ENCODE measurements around the gene CDK2AP2.
"Not testable (repeated sequence)": the region's sequence is repeated elsewhere in the genome, so short reads cannot be mapped to it uniquely, and the experiment has no call there.

Gene CDK2AP2, protein sequence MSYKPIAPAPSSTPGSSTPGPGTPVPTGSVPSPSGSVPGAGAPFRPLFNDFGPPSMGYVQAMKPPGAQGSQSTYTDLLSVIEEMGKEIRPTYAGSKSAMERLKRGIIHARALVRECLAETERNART

GRCh38 chr11:67507864-67508485 lies at the start of gene CDK2AP2:
TSS of gene CDK2AP2 (minus strand) at chr11:67508162. CDS start at chr11:67508082, 80 bp downstream.
- DNase-seq, result peak; percentile 99

DNA sequence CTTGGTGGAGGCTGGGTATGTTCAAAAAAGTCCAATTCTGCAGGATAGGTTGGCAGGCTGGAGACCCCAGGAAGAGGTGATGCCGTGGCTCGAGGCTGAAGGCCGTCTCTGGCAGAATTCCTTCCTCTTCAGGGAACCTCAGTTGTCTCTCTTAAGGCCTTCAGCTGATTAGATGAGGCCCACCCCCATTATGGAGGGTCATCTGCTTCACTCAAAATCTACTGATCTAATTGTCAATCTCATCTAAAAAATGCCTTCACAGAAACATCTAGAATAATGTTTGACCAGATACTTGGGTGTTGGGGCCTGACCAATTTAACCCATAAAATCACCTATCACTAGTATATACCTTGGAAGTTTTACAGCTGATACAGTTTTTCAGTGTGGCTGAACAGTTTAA lies 48.3 kb upstream of the CDK2AP2 start:
- DNase-seq, result no peak

DNA sequence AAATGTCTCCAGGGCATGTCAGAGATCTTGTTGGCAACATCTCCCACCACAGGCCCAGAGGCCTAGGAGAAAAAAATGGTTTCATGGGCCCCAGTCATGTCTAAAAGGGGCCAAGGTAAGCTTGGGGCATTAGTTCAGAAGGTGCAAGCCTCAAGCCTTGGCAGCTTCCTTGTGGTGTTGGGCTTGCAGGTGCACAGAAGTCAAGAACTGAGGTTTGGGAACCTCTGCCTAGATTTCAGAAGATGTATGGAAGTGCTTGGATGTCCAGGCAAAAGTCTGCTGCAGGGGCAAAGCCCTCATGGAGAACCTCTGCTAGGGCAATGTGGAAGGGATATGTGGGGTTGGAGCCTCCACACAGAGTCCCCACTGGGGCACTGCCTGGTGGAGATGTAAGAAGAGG lies 43.7 kb upstream of the CDK2AP2 start:
- DNase-seq, result not testable (repeated sequence)

GRCh38 chr11:67551127-67551526 lies 43.2 kb upstream of the CDK2AP2 start:
- no peak for DNase-seq

DNA sequence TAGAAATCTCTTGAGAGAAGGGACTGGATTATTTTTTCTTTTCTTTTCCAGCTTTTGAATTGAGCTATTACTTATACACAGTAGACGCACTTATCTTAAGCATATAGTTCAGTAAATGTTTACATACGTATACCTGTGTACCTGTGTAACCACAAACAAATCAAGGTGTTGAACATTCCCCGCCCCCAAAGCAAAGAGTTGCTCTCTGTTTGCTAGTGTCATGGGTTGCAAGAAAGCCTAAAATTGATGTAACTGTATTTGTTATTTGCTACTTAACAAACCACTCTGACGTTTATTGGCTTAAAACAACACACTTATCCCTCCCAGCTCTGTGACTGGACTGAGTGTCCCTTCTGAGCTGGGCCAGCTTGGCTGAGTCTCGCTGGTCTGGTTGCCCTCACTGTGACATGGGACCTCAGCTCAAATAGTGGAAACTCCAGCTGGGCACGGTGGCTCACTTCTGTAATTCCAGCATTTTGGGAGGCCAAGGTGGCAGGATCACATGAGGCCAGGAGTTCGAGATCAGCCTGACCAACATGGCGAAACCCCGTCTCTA lies 40.7 kb upstream of the CDK2AP2 start:
- no peak for DNase-seq

DNA sequence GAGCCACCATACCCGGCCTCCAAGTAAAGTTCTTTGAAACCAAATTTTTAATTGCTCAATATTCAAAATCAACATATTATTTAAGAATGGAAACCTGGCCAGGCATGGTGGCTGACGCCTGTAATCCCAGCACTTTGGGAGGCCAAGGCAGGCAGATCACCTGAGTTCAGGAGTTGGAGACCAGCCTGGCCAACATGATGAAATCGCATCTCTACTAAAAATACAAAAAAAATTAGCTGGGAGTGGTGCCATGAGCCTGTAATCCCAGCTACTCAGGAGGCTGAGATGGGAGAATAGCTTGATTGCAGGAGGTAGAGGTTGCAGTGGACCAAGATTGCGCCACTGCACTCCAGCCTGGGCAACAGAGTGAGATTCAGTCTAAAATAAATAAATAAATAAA lies 40.1 kb upstream of the CDK2AP2 start:
- DNase-seq, result not testable (repeated sequence)

DNA sequence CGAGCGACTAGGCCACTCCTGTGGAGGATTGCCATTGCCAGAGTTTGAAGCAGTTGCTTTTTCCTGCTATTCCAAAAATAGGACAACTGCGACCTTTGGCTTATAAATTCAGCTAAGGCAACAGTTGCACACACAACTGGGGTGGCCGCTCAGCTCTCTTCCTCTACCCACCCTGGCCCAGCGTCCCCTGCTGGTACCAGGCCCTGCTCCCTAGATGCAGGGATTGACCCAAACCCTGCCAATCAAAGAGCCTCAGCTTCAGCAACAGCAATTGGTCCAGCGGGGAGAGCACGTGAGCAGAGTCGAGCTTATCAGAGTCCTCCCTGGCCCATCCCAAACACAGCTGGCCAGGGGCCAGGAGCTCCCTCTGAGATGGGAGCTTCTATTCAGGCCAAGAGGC lies 37.3 kb upstream of the CDK2AP2 start:
- no peak for DNase-seq

GRCh38 chr11:67544616-67545242 lies 36.8 kb upstream of the CDK2AP2 start:
- DNase-seq, result no peak

- DNase-seq, result no peak
These were observed 35.6 kb upstream of the CDK2AP2 start for GRCh38 chr11:67543585-67543984.

GRCh38 chr11:67542971-67543370 lies 35.0 kb upstream of the CDK2AP2 start:
- no peak for DNase-seq

DNA sequence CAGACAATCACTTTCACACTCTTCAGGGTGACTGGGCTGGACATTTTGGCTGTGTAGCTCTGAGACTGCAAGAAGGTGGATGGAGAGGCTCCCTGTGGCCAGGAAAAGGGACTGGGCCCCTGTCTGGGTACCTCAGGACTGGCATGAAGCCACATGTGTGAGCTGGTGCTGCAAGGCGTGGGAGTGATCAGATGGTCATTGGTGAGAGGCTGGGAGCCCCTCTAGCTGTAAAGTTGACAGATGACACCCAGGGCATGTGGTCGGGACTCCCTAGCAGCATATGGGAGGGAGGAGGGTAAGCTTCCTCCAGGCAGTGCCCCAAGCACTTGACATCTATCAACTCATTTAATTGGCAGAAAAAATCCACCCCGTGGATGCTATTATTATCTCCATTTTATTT lies 34.2 kb upstream of the CDK2AP2 start:
- no peak for DNase-seq

DNA sequence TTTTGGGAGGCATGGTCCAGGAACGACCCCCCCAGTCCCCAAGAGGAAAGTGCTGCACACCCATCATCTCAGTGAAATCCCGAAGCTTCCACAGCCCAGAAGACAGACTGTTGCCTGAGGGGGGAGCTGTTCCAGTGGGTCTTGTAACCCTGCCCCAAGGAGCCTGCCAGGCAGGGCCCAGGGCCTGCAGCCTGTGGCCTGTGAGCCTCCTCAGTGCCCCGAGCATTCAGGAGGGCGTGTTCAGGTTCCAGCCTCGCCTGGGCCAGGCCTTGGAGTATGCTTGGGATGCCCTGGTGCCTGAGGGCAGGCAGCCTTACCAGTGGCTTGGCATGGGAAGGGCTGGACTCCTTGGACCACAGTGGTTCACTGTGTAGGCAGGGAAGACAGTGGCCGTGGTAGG lies 33.2 kb upstream of the CDK2AP2 start:
- DNase-seq, result no peak

- DNase-seq, result no peak
These were observed 31.6 kb upstream of the CDK2AP2 start for GRCh38 chr11:67539550-67539949.

GRCh38 chr11:67538823-67539505 lies 31.0 kb upstream of the CDK2AP2 start:
- no peak for DNase-seq

GRCh38 chr11:67538306-67538705 lies 30.3 kb upstream of the CDK2AP2 start:
- DNase-seq, result no peak

DNA sequence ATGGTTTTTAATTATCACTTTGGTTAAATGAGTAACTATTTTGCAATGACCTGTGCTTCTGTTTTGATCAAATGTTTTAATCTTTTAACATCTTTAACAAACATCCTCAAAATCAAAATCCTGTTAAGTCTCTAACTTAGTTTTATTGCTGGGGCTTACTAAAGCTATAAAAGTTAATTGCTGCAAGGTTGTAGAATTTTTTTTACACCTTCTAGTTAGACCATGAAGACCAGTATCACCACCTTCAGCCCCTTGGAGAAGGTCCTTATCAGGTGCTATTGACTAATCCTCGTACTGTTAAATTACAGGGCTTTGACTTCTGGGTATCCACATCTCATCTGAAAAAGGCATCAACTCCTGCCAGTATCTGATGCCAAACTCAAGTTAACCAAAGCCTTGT lies 27.6 kb upstream of the CDK2AP2 start:
- no peak for DNase-seq

- DNase-seq, result no peak
These were observed 26.2 kb upstream of the CDK2AP2 start for GRCh38 chr11:67534070-67534679.

GRCh38 chr11:67532889-67533288 lies 24.9 kb upstream of the CDK2AP2 start:
- no peak for DNase-seq

GRCh38 chr11:67530282-67530592 lies 22.3 kb upstream of the CDK2AP2 start:
- no peak for DNase-seq

GRCh38 chr11:67528376-67528775 lies 20.4 kb upstream of the CDK2AP2 start:
- no peak for DNase-seq

GRCh38 chr11:67525275-67525976 lies 17.5 kb upstream of the CDK2AP2 start:
- no peak for DNase-seq

- no peak for DNase-seq
These were observed 16.5 kb upstream of the CDK2AP2 start for GRCh38 chr11:67524480-67524808.

All from stimulated activated CD4-positive, alpha-beta T cell treated with anti-CD3 and anti-CD28 coated beads, Interleukin-1b, Interleukin-23, amount 100 ng/mL, for 48 hours (primary cell).